ENCODE results near the gene CIP2A. TPM values are rescaled to one million over a fixed set of nuclear protein-coding genes. Genes with fewer than 3 reads are reported as not detected.

CIP2A gene
- total RNA-seq, 4 donors from 2014 or later: 2.0 to 6.2 (median 2.1) TPM

DNA sequence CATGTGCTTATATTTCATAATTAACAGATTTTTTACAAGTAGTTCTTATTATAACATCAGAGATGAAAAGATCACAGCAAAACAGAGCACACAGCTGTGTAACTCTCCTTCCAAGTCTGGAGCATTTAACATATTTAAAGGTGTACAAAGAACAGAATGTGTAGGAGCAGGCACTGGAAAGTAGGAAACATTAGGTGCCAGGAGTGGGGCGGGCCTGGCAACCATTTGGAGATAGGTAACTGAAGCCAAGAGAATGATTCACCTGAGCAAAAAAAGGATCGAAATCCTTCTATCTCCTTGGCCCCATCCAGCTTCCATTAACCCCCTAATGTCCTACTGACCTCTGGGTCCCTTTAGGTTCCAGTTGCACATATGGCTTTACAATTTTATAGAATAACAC is 76.6 kb downstream of the CIP2A start:
- 75% methylated on average over 2 of the region's 2 CpGs for WGBS
- TF ChIP-seq, protein P1, sequence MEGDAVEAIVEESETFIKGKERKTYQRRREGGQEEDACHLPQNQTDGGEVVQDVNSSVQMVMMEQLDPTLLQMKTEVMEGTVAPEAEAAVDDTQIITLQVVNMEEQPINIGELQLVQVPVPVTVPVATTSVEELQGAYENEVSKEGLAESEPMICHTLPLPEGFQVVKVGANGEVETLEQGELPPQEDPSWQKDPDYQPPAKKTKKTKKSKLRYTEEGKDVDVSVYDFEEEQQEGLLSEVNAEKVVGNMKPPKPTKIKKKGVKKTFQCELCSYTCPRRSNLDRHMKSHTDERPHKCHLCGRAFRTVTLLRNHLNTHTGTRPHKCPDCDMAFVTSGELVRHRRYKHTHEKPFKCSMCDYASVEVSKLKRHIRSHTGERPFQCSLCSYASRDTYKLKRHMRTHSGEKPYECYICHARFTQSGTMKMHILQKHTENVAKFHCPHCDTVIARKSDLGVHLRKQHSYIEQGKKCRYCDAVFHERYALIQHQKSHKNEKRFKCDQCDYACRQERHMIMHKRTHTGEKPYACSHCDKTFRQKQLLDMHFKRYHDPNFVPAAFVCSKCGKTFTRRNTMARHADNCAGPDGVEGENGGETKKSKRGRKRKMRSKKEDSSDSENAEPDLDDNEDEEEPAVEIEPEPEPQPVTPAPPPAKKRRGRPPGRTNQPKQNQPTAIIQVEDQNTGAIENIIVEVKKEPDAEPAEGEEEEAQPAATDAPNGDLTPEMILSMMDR (IDR thresholded peaks at IDR 0.05): no peak
- TF ChIP-seq EP300 (IDR thresholded peaks at IDR 0.05) (no peak), POLR2AphosphoS5 (IDR thresholded peaks at IDR 0.05) (no peak), POLR2A (IDR thresholded peaks at IDR 0.05; ENCODE audit: low read depth) (no peak)
- Histone ChIP-seq H3K9me3 (no peaks in the 10 kb centered on the region), H3K4me1 (peaks cover 0 to 9% (median 5%) of the 10 kb centered on the region in 4 donors), H3K27ac (replicated peaks in 1 of 4) (no peak overlapping the region), H3K36me3 (no peaks in the 10 kb centered on the region), H3K4me3 (no peak overlapping the region), H3K27me3 (no peaks in the 10 kb centered on the region)
- DNase-seq (ENCODE audit: extremely low spot score): no peak
- intact Hi-C loops (cut with DNase I): no loop called here

DNA sequence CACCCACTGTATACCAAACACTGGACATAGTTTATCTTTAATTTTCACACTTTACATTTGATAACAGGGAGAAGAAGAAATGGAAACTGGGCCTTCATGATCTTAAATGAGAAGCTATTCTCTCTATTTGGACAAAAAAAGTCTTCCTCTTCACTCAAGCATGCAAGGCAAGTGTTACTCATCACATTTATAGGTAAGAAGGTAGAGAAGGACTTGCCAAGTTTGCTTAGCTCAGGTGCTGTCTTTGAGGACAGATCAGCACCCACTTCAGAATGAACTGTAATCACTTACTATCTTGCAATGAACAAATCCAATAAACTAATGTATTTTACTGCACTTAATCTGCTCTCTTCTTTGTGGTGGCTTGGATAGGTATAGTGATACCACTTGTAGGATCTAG is 77.7 kb downstream of the CIP2A start:
- Histone ChIP-seq H3K36me3 (no peaks in the 10 kb centered on the region), H3K9me3 (no peaks in the 10 kb centered on the region), H3K4me1 (peaks cover 0 to 9% (median 5%) of the 10 kb centered on the region in 4 donors), H3K27me3 (no peaks in the 10 kb centered on the region), H3K4me3 (no peak overlapping the region), H3K27ac (replicated peaks in 1 of 4) (no peak overlapping the region)
- DNase-seq (ENCODE audit: extremely low spot score): no peak
- no peak for TF ChIP-seq POLR2AphosphoS5 (IDR thresholded peaks at IDR 0.05)
- TF ChIP-seq EP300 (IDR thresholded peaks at IDR 0.05): no peak
- TF ChIP-seq POLR2A (IDR thresholded peaks at IDR 0.05; ENCODE audit: low read depth): no peak
- TF ChIP-seq, protein P1 (IDR thresholded peaks at IDR 0.05): no peak
- intact Hi-C loops (cut with DNase I): no loop called here

DNA sequence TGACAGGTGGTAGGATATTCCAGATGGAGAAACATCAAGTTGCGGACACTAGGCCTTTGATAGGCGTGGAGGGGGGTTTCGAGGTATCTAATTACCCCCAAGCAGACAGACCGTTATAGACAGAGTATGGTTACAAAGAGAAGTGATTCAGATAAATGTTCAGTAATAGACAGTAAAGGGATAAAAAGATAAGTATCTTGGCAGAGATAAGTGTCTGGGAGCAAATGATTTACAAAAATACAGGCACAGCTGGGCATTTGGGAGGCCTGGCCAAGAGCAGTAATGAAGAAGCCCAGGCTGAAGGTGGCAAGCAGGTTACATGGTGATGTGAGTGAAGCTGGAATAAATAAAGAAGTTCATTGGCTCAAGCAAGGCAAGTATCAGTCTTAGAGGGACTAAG is 78.2 kb downstream of the CIP2A start:
- Histone ChIP-seq H3K27ac (replicated peaks in 1 of 4) (no peak overlapping the region), H3K4me1 (peaks cover 0 to 9% (median 5%) of the 10 kb centered on the region in 4 donors), H3K36me3 (no peaks in the 10 kb centered on the region), H3K4me3 (no peak overlapping the region), H3K27me3 (no peaks in the 10 kb centered on the region), H3K9me3 (no peaks in the 10 kb centered on the region)
- intact Hi-C loops (cut with DNase I): no loop called here
- DNase-seq (ENCODE audit: extremely low spot score): no peak
- 98% methylated on average over 4 of the region's 4 CpGs for WGBS
- TF ChIP-seq POLR2A (IDR thresholded peaks at IDR 0.05; ENCODE audit: low read depth) (no peak), EP300 (IDR thresholded peaks at IDR 0.05) (no peak), POLR2AphosphoS5 (IDR thresholded peaks at IDR 0.05) (no peak)
- TF ChIP-seq, protein P1 (IDR thresholded peaks at IDR 0.05): no peak

DNA sequence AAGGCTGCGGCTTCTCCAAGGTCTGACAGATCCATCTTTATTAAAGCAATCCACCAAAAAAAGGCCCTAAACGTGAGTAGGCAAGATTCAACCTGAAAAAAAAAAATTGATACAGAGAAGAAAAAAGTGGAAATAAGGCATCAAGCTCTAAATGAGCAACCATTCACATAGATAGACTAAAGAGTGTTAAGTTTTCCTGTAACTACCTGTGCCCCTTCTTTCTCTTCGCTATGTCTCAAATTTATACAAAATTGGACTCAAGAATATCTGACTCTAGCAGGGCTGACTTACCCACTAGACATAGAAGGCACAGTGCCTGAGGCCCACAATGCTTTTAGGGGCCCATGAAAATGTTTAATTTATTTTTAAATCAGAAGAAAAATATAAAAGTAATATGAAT is 78.7 kb downstream of the CIP2A start, which contains the start of gene MYH15:
Gene MYH15 (minus strand): TSS at position 101 of the 400 bp plus-strand sequence. CDS start 66 bp downstream, at position 35.
- DNase-seq (ENCODE audit: extremely low spot score): no peak
- Histone ChIP-seq H3K4me3 (no peak within 1 kb of the TSS), H3K9me3 (no peaks in the 10 kb centered on the region), H3K27ac (replicated peaks in 1 of 4) (no peak within 1 kb of the TSS), H3K36me3 (no peaks in the 10 kb centered on the region), H3K4me1 (peaks cover 0 to 9% (median 5%) of the 10 kb centered on the region in 4 donors), H3K27me3 (no peaks in the 10 kb centered on the region)
- intact Hi-C loops (cut with DNase I): no loop called here
- WGBS: 94% methylated on average over 3 of the region's 3 CpGs
- TF ChIP-seq POLR2AphosphoS5 (IDR thresholded peaks at IDR 0.05) (no peak), POLR2A (IDR thresholded peaks at IDR 0.05; ENCODE audit: low read depth) (no peak), EP300 (IDR thresholded peaks at IDR 0.05) (no peak)
- TF ChIP-seq, protein P1 (IDR thresholded peaks at IDR 0.05): no peak

DNA sequence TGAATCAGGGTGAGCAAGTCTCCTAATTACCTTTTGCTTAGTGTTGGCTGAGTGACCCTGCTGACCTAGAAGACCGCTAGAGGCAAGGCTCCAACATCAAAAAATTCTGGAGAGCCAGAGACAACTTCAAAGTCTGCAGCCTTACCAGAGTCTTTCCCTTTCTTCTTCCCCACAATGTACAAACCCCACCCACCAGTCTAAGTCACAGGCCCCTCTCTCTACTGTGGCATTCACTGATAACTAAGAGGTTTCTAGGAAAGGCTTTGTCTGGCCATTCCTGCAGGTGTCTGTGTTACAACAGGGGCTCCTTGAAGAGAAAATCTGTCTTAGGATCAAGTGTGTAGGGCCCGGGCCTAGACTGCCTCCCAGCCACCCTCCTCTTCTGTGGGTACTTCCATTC is 79.4 kb downstream of the CIP2A start:
- intact Hi-C loops (cut with DNase I): no loop called here
- H3K4me1 ChIP-seq: peaks cover 0 to 9% (median 5%) of the 10 kb centered on the region in 4 donors
- DNase-seq (ENCODE audit: extremely low spot score): no peak
- WGBS: 91% methylated on average over 2 of the region's 2 CpGs
- TF ChIP-seq EP300 (IDR thresholded peaks at IDR 0.05) (no peak), POLR2AphosphoS5 (IDR thresholded peaks at IDR 0.05) (no peak), POLR2A (IDR thresholded peaks at IDR 0.05; ENCODE audit: low read depth) (no peak)
- TF ChIP-seq, protein P1 (IDR thresholded peaks at IDR 0.05): no peak
- no peak overlapping the region for H3K4me3 ChIP-seq
- H3K36me3 ChIP-seq: no peaks in the 10 kb centered on the region
- no peak overlapping the region for H3K27ac ChIP-seq (replicated peaks in 1 of 4)
- H3K27me3 ChIP-seq: no peaks in the 10 kb centered on the region
- H3K9me3 ChIP-seq: no peaks in the 10 kb centered on the region
